Mesodermal cell (in vitro differentiated cells): Measurements from ENCODE around the gene LONP2.
"Not testable (repeated sequence)": the region's sequence is repeated elsewhere in the genome, so short reads cannot be mapped to it uniquely, and the experiment has no call there.

ENCODE experiments used
- H3K27ac ChIP-seq: 2 replicates; pipeline ENCODE4 v1.7.0; 2013; ENCODE audit warnings: mild to moderate bottlenecking, low read depth, low read length, moderate library complexity; ENCODE audit not compliant: severe bottlenecking
- H3K36me3 ChIP-seq: 2 replicates; pipeline ENCODE4 v1.7.1; 2013; ENCODE audit warnings: mild to moderate bottlenecking, low read length, moderate library complexity; ENCODE audit not compliant: control insufficient read depth, insufficient read depth
- H3K4me1 ChIP-seq: one replicate; pipeline ENCODE4 v1.7.1; 2013; ENCODE audit warnings: mild to moderate bottlenecking, low read length; ENCODE audit not compliant: insufficient read depth, control insufficient read depth, poor library complexity, severe bottlenecking
- H3K4me3 ChIP-seq: 2 replicates; pipeline ENCODE4 v1.7.0; 2013; ENCODE audit warnings: low read length, control low read depth, mild to moderate bottlenecking; ENCODE audit not compliant: insufficient read depth, poor library complexity, severe bottlenecking; ENCODE audit errors: extremely low read depth
- H3K9me3 ChIP-seq: 2 replicates; pipeline ENCODE4 v1.7.1; 2013; ENCODE audit warnings: mild to moderate bottlenecking, low read length, moderate library complexity; ENCODE audit not compliant: control insufficient read depth
- WGBS, 2 experiments: methylation state at CpG; one replicate each; pipeline ENCODE4 v1.1.5; 2013; ENCODE audit warnings: missing lambda C conversion rate in 2 of 2; ENCODE audit not compliant: insufficient coverage in 2 of 2; 5-methylcytosine and 5-hydroxymethylcytosine counted together

LONP2 gene

DNA sequence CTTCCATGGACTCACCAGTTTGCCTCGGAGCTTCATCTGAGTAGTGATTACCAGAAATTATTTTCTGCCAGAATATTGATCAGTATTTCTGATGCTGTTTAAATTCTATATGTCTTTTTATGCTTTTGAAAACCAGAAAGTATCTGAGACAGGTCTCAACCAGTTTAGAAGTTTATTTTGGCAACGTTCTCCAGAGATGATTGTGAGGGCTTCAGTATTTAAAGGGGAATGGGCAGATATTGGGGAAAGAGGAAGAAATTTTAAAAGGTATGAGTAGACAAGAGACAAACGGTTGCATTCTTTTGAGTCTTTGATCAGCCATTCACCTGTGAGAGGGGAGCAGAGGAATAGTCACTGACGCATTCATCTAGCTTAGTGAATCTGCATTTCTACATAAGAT lies 47.7 kb downstream of the LONP2 start:
- Histone ChIP-seq H3K9me3 (peaks cover 9% of the 10 kb centered on the region), H3K4me1 (no peaks in the 10 kb centered on the region), H3K27ac (no peak overlapping the region), H3K4me3 (no peak overlapping the region), H3K36me3 (peaks cover 67% of the 10 kb centered on the region)
- WGBS, 2 experiments = 86 to 100% methylated on average over 2 of the region's 4 CpGs

GRCh38 chr16:48292452-48292851 lies 48.4 kb downstream of the LONP2 start:
- Histone ChIP-seq H3K27ac (no peak overlapping the region), H3K4me3 (no peak overlapping the region), H3K4me1 (no peaks in the 10 kb centered on the region), H3K9me3 (peaks cover 3% of the 10 kb centered on the region), H3K36me3 (peaks cover 67% of the 10 kb centered on the region)
- WGBS, 2 experiments = 94 to 97% methylated on average over 2 of the region's 2 CpGs

GRCh38 chr16:48294724-48295123 lies 50.6 kb downstream of the LONP2 start:
- Histone ChIP-seq H3K36me3 (peaks cover 67% of the 10 kb centered on the region), H3K9me3 (no peaks in the 10 kb centered on the region), H3K4me1 (no peaks in the 10 kb centered on the region), H3K4me3 (no peak overlapping the region), H3K27ac (no peak overlapping the region)
- no CpG with 5 or more reads among the region's 1 CpG for WGBS, 2 experiments

GRCh38 chr16:48295488-48296281 lies 51.6 kb downstream of the LONP2 start:
- 100% methylated on average over 1 of the region's 1 CpG for WGBS, 2 experiments
- no peak overlapping the region for H3K4me3 ChIP-seq

DNA sequence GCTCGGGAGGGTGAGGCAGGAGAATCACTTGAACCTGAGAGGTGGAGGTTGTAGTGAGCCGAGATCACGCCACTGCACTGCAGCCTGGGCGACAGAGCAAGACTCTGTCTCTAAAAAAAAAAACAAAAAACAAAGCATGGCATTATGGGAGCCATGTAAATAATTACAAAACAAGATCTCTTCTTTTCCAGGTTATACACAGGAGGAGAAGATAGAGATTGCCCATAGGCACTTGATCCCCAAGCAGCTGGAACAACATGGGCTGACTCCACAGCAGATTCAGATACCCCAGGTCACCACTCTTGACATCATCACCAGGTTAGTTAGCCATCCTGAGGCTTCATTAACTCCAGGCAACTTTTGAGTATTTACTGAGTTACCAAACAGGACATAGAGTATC lies 55.4 kb downstream of the LONP2 start:
- Histone ChIP-seq H3K4me3 (no peak overlapping the region), H3K4me1 (no peaks in the 10 kb centered on the region), H3K27ac (no peak overlapping the region), H3K36me3 (peaks cover 60% of the 10 kb centered on the region), H3K9me3 (no peaks in the 10 kb centered on the region)
- 100% methylated on average over 2 to 4 of the region's 4 CpGs for WGBS, 2 experiments

More at GRCh38 chr16:48295488-48296281, 51.6 kb downstream of the LONP2 start:
- Histone ChIP-seq H3K4me1 (no peaks in the 10 kb centered on the region), H3K27ac (no peak overlapping the region), H3K36me3 (peaks cover 68% of the 10 kb centered on the region), H3K9me3 (no peaks in the 10 kb centered on the region)

- no peak overlapping the region for H3K27ac ChIP-seq
- H3K4me3 ChIP-seq = no peak overlapping the region
- WGBS, 2 experiments = no CpG with 5 or more reads among the region's 1 CpG
- no peaks in the 10 kb centered on the region for H3K4me1 ChIP-seq
- H3K9me3 ChIP-seq = no peaks in the 10 kb centered on the region
- peaks cover 67% of the 10 kb centered on the region for H3K36me3 ChIP-seq
These were observed 56.3 kb downstream of the LONP2 start for GRCh38 chr16:48300391-48300856.

- Histone ChIP-seq H3K9me3 (peaks cover 9% of the 10 kb centered on the region), H3K36me3 (peaks cover 64% of the 10 kb centered on the region), H3K27ac (no peak overlapping the region), H3K4me1 (no peaks in the 10 kb centered on the region), H3K4me3 (no peak overlapping the region)
- 80 to 100% methylated on average over 1 of the region's 7 CpGs for WGBS, 2 experiments
These were observed 64.4 kb downstream of the LONP2 start for GRCh38 chr16:48308535-48308934.

DNA sequence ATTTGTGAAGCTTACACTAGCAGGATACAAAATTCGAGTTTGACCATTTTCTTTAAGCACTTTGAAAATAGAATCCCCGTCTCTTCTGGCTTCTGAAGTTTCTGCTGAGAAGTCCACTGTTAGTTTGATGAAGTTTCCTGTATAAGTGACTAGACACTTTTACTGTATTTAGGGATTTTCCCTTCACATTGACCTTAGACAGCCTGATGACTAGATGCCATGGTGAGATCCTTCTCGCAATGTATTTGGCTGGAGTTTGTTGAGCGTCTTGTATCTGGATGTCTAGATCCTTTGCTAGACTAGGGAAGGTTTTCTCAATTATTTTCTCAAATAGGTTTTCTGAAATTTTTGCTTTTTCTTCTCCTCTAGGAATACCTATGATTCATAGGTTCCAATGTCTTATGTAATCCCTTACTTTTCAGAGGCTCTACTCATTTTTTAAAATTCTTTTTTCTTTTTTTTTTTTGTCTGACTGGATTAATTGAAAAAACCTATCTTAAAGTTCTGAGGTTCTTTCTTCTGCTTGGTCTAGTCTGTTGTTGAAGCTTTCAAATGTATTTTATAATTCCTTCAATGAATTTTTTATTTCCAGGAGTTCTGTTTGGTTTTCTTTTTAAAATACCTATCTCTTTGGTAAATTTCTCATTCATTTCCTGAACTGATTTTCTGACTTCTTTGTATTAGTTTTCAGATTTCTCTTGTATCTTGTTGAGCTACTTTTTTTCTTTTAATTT lies 67.0 kb downstream of the LONP2 start:
- Histone ChIP-seq H3K27ac (no peak overlapping the region), H3K4me3 (no peak overlapping the region), H3K9me3 (peaks cover 9% of the 10 kb centered on the region), H3K4me1 (no peaks in the 10 kb centered on the region), H3K36me3 (peaks cover 52% of the 10 kb centered on the region)
- no CpG with 5 or more reads among the region's 4 CpGs for WGBS, 2 experiments

DNA sequence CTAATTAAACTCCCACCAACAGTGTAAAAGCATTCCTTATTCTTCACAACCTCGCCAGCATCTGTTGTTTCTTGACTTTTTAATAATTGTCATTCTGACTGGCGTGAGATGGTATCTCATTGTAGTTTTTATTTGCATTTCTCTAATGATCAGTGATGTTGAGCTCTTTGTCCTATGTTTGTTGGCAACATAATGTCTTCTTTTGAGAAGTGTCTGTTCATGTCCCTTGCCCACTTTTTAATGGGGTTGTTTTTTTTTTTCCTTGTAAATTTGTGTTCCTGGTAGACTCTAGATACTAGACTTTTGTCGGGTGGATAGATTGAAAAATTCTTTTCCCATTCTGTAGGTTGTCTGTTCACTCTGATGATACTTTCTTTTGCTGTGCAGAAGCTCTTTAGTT lies 69.8 kb downstream of the LONP2 start:
- H3K4me3 ChIP-seq, H3K27ac ChIP-seq, H3K9me3 ChIP-seq: not testable (repeated sequence)
- WGBS, 2 experiments = 80% methylated on average over 1 of the region's 3 CpGs; no CpG with 5 or more reads in 1 of the 2 experiments
- peaks cover 13% of the 10 kb centered on the region for H3K4me1 ChIP-seq
- peaks cover 33% of the 10 kb centered on the region for H3K36me3 ChIP-seq

GRCh38 chr16:48317026-48317425 lies 72.9 kb downstream of the LONP2 start:
- Histone ChIP-seq H3K27ac (peak overlapping the region; percentile 76), H3K9me3 (peaks cover 4% of the 10 kb centered on the region), H3K4me3 (no peak overlapping the region), H3K36me3 (peaks cover 23% of the 10 kb centered on the region), H3K4me1 (peaks cover 13% of the 10 kb centered on the region)
- WGBS, 2 experiments = no CpG with 5 or more reads among the region's 1 CpG
